GM18507 (cell line): Measurements from ENCODE around the gene OR52J3.
"Not testable (repeated sequence)": the region's sequence is repeated elsewhere in the genome, so short reads cannot be mapped to it uniquely, and the experiment has no call there.

Experiments
- DNase-seq: peaks from one replicate; pipeline ENCODE4 v3.0.0; 2011; ENCODE audit warnings: low read depth; ENCODE audit not compliant: insufficient read length; ENCODE audit errors: extremely low spot score
- FAIRE-seq: peaks from 2 replicates; lab custom pipeline; 2011; peaks lifted over from hg19 to GRCh38; lab: Jason Lieb, UNC

OR52J3 gene

GRCh38 chr11:5046226-5046625 lies at the start of gene OR52J3:
TSS of gene OR52J3 (plus strand) at chr11:5046526. CDS start at chr11:5046526, 0 bp downstream.
- DNase-seq: no peak
- no peak for FAIRE-seq

GRCh38 chr11:5004424-5005274 lies 41.7 kb upstream of the OR52J3 start:
- no peak for DNase-seq
- no peak for FAIRE-seq

- DNase-seq (no peak), FAIRE-seq (no peak)
These were observed 38.8 kb upstream of the OR52J3 start for GRCh38 chr11:5007561-5007960.

- FAIRE-seq (no peak), DNase-seq (no peak)
These were observed 35.1 kb upstream of the OR52J3 start for GRCh38 chr11:5011254-5011653.

DNA sequence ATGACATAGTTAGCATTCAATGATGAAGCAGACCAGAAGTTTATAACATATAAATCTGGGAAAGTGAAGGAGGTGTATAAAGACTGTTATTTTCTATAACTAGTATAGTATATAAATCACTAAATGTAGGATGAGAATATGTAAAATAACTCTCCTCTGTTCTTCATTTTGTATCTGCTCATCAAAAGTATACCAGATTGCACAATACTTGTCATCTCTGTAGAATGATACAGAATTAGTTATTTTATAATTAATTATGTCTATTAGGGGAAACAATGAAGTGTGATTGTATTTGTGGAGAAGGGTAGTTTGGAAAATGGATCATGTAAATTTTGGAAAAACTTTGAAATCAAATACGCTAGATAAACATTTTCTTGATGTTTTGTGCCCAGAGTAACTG lies 33.3 kb upstream of the OR52J3 start:
- no peak for DNase-seq
- FAIRE-seq: no peak

GRCh38 chr11:5021996-5022395 lies 24.3 kb upstream of the OR52J3 start:
- FAIRE-seq: no peak
- DNase-seq: no peak

DNA sequence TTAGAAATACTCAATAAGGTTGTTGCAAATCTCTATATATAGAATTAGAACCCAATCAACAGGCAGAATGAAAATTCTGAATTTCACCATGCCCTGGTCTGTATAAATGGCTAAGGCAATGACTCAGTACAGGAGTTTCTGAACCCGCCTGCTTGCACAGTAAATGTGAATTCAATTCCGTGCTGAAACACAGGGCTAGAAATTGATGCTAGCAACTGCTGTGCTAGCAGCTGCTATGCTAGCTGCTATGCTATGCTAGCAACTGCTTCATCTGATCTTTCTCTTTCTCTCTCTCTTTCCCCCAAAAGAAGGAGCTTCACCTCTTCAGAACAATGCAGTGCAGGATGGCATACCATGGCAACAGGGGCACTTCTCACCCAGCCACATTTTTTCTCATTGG lies 9.7 kb upstream of the OR52J3 start:
- FAIRE-seq (no peak), DNase-seq (no peak)

GRCh38 chr11:5037926-5038325 lies 8.4 kb upstream of the OR52J3 start:
- DNase-seq (no peak), FAIRE-seq (no peak)

GRCh38 chr11:5038341-5038740 lies 8.0 kb upstream of the OR52J3 start:
- FAIRE-seq: no peak
- DNase-seq: no peak

DNA sequence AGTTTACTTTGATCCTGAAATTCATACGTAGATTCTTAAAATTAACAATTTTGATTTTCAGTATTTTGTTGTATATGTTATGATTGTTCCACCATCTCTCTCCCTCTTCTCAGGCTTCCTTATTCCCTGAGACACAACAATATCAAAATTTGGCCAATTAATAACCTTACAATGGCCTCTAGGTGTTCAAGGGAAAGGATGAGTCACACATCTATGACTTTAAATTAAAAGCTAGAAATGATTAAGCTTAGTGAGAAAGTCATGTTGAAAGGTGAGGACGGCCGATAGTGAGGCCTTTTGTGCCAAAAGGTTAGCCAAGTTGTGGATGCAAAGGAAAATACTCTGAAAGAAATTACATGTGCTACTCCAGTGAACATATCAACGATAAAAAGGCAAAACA lies 5.5 kb upstream of the OR52J3 start:
- FAIRE-seq: no peak
- DNase-seq: no peak

GRCh38 chr11:5042091-5042490 lies 4.2 kb upstream of the OR52J3 start:
- DNase-seq (no peak), FAIRE-seq (no peak)

DNA sequence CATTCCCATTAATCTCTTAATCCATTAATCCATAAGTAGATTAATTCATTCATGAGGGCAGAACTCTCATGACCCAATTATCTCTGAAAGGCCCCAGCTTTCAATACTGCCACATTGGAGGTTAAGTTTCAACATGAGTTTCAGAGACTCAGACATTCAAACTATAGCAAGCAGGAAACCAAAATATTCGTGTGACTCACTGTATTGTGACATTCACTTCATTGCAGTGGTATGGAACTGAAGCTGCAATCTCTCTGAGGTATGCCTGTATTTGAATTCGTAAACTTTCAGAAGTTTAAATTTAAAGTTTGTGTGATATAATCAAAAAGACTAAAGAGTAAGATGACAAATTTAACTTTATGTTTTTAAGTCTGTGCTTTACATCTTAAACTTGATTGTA lies 2.9 kb upstream of the OR52J3 start:
- FAIRE-seq: no peak

GRCh38 chr11:5046754-5047330 lies 516 bp downstream of the OR52J3 start:
- no peak for DNase-seq

More for the DNA sequence above, 2.9 kb upstream of the OR52J3 start:
- no peak for DNase-seq

GRCh38 chr11:5058679-5059078 lies 12.4 kb downstream of the OR52J3 start:
- DNase-seq, FAIRE-seq: not testable (repeated sequence)

More at GRCh38 chr11:5046754-5047330, 516 bp downstream of the OR52J3 start:
- FAIRE-seq: no peak

DNA sequence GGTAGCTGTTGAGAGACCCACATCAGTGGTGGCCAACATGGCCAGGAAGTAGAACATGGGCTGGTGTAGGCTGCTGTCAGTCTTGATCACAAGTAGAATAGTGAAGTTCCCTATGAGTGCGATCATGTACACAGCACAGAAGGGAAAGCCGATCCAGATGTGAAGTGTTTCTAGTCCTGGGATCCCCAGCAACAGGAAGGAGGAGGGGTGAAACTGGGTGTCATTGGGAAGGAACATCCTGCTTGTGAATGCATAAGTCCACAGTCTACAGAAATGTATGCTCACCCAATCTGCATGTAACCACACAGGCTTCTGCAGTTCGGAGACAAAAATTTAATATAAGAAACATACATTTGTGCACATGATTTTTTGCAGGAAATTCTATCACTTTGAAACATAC lies 13.1 kb downstream of the OR52J3 start, which contains the start of gene OR52E2:
TSS of gene OR52E2 (minus strand) at position 237 of the 400 bp plus-strand sequence. CDS start at position 237, 0 bp downstream.
- no peak for FAIRE-seq
- DNase-seq: no peak

- no peak for DNase-seq
- no peak for FAIRE-seq
These were observed 18.7 kb downstream of the OR52J3 start for GRCh38 chr11:5065027-5065426.

DNA sequence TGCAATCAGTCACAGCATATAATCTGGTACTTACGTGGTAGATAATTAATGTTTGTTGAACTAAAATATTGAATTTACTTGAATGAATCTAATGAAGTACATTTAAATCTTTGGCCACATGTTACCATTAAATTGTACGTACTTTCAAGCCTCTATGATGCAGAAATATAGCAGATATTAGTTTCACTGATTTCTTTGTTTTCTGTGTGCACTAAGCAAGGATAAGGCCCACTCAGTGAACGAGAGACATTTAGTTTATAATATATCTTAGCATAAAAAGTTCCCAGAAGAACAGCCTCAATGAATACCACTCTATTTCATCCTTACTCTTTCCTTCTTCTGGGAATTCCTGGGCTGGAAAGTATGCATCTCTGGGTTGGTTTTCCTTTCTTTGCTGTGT lies 22.9 kb downstream of the OR52J3 start, which contains the start of gene OR52E1:
TSS of gene OR52E1 (plus strand) at position 301 of the 400 bp plus-strand sequence.
- DNase-seq: no peak
- FAIRE-seq: no peak

- FAIRE-seq: no peak
These were observed 25.5 kb downstream of the OR52J3 start for GRCh38 chr11:5071799-5072198.

DNA sequence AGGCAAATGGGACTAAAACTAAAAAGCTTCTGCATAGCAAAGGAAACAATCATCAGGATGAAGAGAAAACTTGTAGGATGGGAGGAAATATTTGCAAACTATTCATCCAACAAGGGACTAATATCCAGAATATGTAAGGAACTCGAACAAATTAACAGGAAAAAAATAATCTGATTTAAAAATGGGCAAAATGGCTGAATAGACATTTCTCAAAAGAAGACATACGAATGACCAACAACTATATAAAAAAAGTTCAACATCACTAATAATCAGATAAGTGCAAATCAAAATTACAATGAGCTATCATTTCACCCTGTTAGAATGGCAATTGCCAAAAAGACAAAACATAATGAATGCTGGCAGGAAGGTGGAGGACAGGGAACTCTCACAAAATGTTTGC lies 35.1 kb downstream of the OR52J3 start:
- FAIRE-seq (no peak), DNase-seq (no peak)

More at GRCh38 chr11:5071799-5072198, 25.5 kb downstream of the OR52J3 start:
- DNase-seq: no peak

- DNase-seq (no peak), FAIRE-seq (no peak)
These were observed 37.3 kb downstream of the OR52J3 start for GRCh38 chr11:5083602-5084001.

DNA sequence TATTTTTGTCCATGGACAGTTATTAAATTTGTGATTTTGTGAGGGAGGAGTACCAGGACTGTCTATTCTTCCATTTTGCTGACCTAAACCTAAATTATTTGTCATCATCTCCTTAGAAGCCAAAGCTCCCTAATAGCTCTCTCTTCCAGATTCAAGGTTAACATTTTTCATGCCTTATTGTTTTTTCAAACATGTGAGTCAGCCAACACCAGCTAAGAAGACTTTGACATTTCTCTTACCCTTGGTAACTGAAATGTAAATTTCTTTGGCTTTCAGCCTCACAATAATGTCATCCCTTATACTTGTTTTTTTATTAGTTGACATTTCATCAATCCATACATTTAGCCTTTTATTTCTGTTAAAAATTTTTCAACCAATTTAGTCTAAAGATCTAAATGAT lies 42.2 kb downstream of the OR52J3 start:
- FAIRE-seq (no peak), DNase-seq (no peak)
